ENCODE results near the gene CCDC7.
"Not testable (repeated sequence)": the region's sequence is repeated elsewhere in the genome, so short reads cannot be mapped to it uniquely, and the experiment has no call there.

Gene CCDC7

DNA sequence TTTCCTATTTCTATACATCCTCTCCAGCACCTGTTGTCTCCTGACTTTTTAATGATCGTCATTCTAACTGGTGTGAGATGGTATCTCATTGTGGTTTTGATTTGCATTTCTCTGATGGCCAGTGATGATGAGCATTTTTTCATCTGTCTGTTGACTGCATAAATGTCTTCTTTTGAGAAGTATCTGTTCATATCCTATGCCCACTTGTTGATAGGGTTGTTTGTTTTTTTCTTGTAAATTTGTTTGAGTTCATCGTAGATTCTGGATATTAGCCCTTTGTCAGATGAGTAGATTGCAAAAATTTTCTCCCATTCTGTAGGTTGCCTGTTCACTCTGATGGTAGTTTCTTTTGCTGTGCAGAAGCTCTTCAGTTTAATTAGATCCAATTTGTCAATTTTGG lies 253.7 kb downstream of the CCDC7 start:
- not testable (repeated sequence) for DNase-seq (ENCODE audit: low read depth in 2 of 2)

DNA sequence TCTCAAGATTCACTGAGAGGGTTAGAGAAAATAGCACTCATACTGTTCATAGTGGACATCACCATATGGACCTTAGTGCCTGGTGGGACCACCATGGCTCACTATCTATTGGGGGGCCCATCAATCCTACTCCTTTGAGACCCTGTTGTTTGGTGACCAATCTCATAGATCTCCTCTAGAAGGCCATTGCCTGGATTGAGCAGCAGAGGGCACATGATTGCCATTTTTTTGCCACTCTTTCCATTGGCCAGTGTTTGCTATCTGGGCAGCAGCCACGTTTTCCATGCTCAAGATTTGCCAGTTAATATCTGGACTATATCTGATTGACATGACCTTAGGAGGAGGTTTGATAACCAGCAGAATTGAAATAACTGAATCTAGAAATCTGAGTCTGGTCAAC lies 267.6 kb downstream of the CCDC7 start:
- no peak for DNase-seq (ENCODE audit: low read depth in 2 of 2)

- no peak for DNase-seq (ENCODE audit: low read depth in 2 of 2)
These were observed 285.6 kb downstream of the CCDC7 start for GRCh38 chr10:32731527-32731926.

GRCh38 chr10:32738958-32739357 lies 293.0 kb downstream of the CCDC7 start:
- no peak for DNase-seq (ENCODE audit: low read depth in 2 of 2)

GRCh38 chr10:32744321-32744720 lies 298.4 kb downstream of the CCDC7 start:
- no peak for DNase-seq (ENCODE audit: low read depth in 2 of 2)

- DNase-seq (ENCODE audit: low read depth in 2 of 2), result no peak
These were observed 300.9 kb downstream of the CCDC7 start for GRCh38 chr10:32746869-32747268.

DNA sequence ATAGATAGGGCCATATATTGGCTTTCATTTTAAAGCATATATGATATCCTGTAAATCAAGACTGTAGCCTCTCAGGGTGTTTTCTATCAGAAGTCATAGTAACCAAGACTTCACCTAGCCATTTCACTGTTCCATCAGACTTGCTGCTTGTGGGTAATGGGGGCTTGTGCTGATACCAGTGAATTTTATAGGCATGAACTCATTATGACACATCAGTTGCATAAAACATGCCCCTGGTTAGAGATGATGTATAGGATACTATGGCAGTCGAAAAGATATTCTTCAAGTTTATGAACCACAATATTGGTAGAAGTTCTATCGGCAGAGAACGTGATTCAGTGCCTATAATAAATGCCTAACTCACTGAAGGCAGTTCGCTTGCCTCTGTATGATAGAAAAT lies 305.6 kb downstream of the CCDC7 start:
- no peak for DNase-seq (ENCODE audit: low read depth in 2 of 2)

GRCh38 chr10:32754900-32755299 lies 309.0 kb downstream of the CCDC7 start:
- not testable (repeated sequence) for DNase-seq (ENCODE audit: low read depth in 2 of 2)

GRCh38 chr10:32771217-32771616 lies 325.3 kb downstream of the CCDC7 start:
- no peak for DNase-seq (ENCODE audit: low read depth in 2 of 2)

- no peak for DNase-seq (ENCODE audit: low read depth in 2 of 2)
These were observed 327.2 kb downstream of the CCDC7 start for GRCh38 chr10:32773105-32773504.

DNA sequence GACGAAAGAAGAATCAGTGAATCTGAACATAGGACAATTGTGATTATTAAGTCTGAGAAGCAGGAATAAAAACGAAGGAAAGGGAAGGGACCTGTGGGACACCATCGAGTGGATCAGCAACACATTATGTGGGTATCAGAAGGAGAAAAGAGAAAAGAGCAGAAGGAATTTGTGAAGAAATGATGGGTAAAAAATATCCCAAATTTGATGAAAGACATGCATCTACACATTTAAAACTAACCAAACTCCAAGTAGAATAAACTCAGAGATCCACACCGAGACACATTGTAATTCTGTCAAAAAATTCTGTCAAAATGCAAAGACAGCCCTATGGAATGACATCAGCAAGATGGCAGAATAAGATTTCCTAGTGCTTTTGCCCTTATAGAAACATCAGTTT lies 341.0 kb downstream of the CCDC7 start:
- DNase-seq (ENCODE audit: low read depth in 2 of 2), result no peak

GRCh38 chr10:32787690-32788284 lies 341.8 kb downstream of the CCDC7 start:
- no peak for DNase-seq (ENCODE audit: low read depth in 2 of 2)

DNA sequence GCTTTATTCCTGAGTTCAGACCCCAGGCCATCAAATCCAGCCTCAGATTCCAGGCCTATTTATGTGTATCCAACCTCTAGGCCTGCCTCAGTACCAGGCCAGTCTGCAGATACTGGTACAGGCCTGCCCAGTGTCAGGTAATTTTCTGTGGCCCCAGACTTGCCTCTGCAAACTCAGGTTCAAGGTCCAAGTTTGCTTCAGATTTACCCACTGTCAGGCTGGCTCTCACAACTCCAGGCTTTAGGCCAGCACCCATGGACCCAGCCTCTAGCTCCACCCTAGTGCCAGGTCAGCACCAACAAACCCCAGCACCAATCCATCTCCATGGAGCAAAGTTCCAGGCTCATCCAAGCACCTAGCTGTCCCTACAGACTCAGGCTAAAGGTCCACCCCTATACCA lies 342.4 kb downstream of the CCDC7 start:
- DNase-seq (ENCODE audit: low read depth in 2 of 2), result no peak

DNA sequence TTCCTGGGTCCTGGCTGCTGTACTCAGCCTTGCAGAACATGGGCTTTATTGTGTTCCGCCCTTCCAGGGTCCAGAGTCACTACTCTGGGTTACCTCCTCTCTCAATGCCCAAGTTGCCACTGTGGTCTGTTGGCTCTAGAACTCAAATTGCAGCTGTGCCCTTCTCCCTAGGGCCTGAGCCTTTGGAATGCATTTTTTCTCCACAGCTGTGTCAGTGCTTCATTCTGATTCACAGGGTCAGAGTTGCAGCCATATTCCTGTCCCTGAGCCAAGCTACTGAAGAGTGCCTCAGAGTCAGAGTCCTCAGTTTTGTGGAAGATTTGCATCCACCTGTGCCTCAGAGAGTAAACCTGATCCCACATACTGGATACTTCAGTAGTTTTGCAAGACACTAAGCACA lies 344.5 kb downstream of the CCDC7 start:
- DNase-seq (ENCODE audit: low read depth in 2 of 2), result no peak

DNA sequence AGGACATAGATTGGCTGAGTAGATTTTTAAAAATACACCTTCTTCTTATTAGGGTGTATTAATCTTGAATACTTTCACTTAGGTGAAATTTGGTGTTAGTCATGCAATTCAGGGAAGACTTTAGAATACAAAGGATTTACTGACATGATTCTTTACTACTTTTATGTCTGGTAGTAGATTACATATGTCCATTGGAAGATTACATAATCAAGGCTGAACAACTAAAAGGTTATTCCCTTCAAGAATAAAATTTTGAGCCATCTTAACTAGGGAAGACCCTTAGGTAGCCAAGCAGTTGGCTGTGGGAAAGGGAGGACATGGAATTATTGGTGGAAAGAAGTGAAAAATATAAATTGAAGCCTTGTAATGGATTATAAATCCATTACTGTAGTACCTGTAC lies 347.1 kb downstream of the CCDC7 start:
- DNase-seq (ENCODE audit: low read depth in 2 of 2), result no peak

- DNase-seq (ENCODE audit: low read depth in 2 of 2), result peak; percentile 13 to 20
These were observed 349.8 kb downstream of the CCDC7 start for GRCh38 chr10:32795598-32796183.

GRCh38 chr10:32797393-32797792 lies 351.5 kb downstream of the CCDC7 start:
- not testable (repeated sequence) for DNase-seq (ENCODE audit: low read depth in 2 of 2)

GRCh38 chr10:32846974-32847373 lies 401.0 kb downstream of the CCDC7 start:
- DNase-seq (ENCODE audit: low read depth in 2 of 2), result no peak

DNA sequence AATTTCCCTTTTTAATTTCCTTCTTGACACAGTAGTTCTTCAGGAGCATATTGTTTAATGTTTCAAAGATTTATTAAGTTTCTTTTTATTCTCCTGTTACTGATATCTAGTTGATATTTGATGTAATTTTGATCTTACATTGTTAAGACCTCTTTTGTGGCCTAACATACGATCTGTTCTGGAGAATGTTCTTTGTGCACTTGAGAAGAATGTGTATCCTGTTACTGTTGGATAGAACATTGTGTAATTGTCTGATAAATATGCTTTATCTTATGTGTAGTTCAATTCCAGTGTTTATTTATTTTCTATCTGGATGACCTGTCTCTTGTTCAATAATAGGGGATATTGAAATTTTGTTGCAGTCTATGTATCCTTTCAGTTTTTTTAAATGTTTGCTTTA lies 405.4 kb downstream of the CCDC7 start:
- no peak for DNase-seq (ENCODE audit: low read depth in 2 of 2)

GRCh38 chr10:32854435-32854834 lies 408.5 kb downstream of the CCDC7 start:
- DNase-seq (ENCODE audit: low read depth in 2 of 2), result no peak

DNA sequence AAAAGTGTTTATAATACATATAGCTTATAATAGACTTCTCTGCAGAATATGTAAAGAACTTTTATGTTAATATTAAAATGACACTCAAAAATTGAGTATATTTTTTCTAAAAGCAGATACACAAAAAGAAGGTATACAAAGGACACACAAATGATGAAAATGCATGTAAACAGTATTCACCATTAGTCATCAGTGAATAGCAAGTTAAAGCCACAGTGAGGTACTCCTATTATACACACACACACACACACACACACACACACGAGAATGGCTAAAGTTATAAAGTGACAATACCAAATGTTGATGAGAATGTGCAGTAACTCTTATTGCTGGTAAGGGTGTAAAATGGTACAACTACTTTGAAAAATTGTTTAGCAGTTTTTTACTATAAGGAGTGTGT lies 419.2 kb downstream of the CCDC7 start:
- DNase-seq (ENCODE audit: low read depth in 2 of 2), result no peak

DNA sequence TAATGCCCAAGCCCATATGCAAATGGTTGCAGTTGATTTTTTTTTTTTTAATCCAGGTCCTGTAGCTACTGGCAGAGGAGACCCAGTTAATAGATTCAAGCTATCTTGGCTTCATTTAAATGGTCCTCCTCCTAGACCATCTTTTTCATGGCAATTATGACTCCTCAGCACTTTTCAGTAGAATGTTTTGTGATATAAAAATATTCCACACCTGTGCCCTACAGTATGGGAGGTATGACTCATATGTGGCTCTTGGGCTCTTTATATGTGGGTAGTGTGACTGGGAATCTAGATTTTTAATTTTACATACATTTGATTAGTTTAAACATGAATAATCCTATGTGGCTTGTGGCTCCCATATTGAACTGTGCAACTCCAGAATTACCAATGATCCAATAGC lies 432.0 kb downstream of the CCDC7 start:
- no peak for DNase-seq (ENCODE audit: low read depth in 2 of 2)

DNA sequence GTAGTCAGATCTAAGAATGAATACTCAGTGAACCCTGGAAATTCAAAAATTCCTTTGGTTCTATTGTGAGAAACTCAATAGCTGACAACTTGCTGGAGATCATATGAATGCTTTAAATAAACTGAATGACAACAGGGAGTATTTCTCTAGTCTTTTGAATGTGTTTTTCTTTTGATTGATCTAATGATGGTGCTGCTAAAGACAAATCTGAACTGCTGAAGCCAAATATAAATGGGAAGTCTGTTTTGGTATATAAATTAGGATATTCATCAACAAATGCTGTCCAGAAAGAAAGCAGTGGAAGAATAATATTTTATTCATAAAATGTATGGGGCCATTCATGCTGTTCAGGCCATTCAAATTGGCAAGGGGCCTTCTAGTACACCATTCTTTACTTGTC lies 432.7 kb downstream of the CCDC7 start:
- DNase-seq (ENCODE audit: low read depth in 2 of 2), result no peak

- DNase-seq (ENCODE audit: low read depth in 2 of 2), result no peak
These were observed 436.1 kb downstream of the CCDC7 start for GRCh38 chr10:32882076-32882475.

Data from fibroblast of skin of left quadriceps (primary cell).